HepG2 (cell line): ENCODE measurements around the gene FAM163B. TPM values are rescaled to one million over a fixed set of nuclear protein-coding genes. Genes with fewer than 3 reads are reported as not detected.

Experiments used
- ATAC-seq: fragments of 200-7000 bp; cut with Tn5 transposase; 3 replicates; pipeline ENCODE4 v1.9.1; 2020; ENCODE audit warnings: mild to moderate bottlenecking, moderate library complexity
- BruUV-seq: library from RNA; stranded (reverse); fragments of 400-500 nt; replicated peaks from 2 replicates; lab custom pipeline; 2021; lab: Mats Ljungman, UMichigan
- CTCF ChIA-PET: fragments of 300-600 bp; formaldehyde crosslinking; extraction: SDS; loops from one replicate; lab custom pipeline; 2021; ENCODE audit warnings: low total read pairs, inconsistent platforms, low intra/inter-chr PET ratio; lab: Yijun Ruan, JAX
- POLR2A ChIA-PET: fragments of 350-600 bp; sonication (Branson Sonifier 250); formaldehyde crosslinking; loops from one replicate; lab custom pipeline; 2020; ENCODE audit warnings: antibody characterized with exemption, inconsistent platforms; lab: Yijun Ruan, JAX
- DNase-seq: peaks from one replicate; pipeline ENCODE4 v3.0.0-alpha.2; 2015; ENCODE audit warnings: low spot score
- FAIRE-seq: peaks from 3 replicates; lab custom pipeline; 2011; peaks lifted over from hg19 to GRCh38; lab: Jason Lieb, UNC
- H2AFZ ChIP-seq: one replicate; pipeline ENCODE4 v1.6.1; 2011; ENCODE audit warnings: low read length, inconsistent platforms
- H3K27ac ChIP-seq: fragments of 300-600 bp; 3 replicates; pipeline ENCODE4 v1.8.0; 2011; ENCODE audit warnings: mixed run types, mild to moderate bottlenecking, mixed read lengths, low read length, inconsistent platforms; ENCODE audit not compliant: insufficient read depth; ENCODE audit errors: extremely low read length
- H3K27me3 ChIP-seq, 2 experiments: fragments of 200-600 bp in 1 of 2; 2 replicates in 1 of 2; 3 replicates in 1 of 2; pipeline versions ENCODE4 v1.6.0 to v1.8.0; 2011; ENCODE audit warnings: low read length in 2 of 2, mild to moderate bottlenecking in 2 of 2, moderate library complexity in 2 of 2, inconsistent platforms in 1 of 2; ENCODE audit not compliant: insufficient read depth in 2 of 2, control insufficient read depth in 1 of 2
- H3K36me3 ChIP-seq, 2 experiments: fragments of 200-600 bp in 1 of 2; replicated peaks in 1 of 2; 2 replicates in 1 of 2; 3 replicates in 1 of 2; pipeline versions ENCODE4 v1.5.1 to v1.8.0; 2011; ENCODE audit warnings: low read length in 2 of 2, inconsistent platforms in 1 of 2; ENCODE audit not compliant: insufficient read depth in 2 of 2, control insufficient read depth in 1 of 2
- H3K4me1 ChIP-seq: 2 replicates; pipeline ENCODE4 v1.5.1; 2012; ENCODE audit warnings: low read length, inconsistent platforms; ENCODE audit not compliant: insufficient read depth
- H3K4me2 ChIP-seq: 2 replicates; pipeline ENCODE4 v1.6.0; 2011; ENCODE audit warnings: low read depth, low read length, inconsistent platforms
- H3K4me3 ChIP-seq, 3 experiments: fragments of 200-600 bp in 1 of 3; sonication (generic), shearing (Covaris generic) in 1 of 3; replicated peaks in 1 of 3; 2 replicates each; pipeline ENCODE4 v1.5.1; 2011 to 2016; ENCODE audit warnings: low read length in 3 of 3, inconsistent platforms in 2 of 3, low read depth in 2 of 3, mild to moderate bottlenecking in 2 of 3, control low read depth in 1 of 3, mixed read lengths in 1 of 3; ENCODE audit not compliant: insufficient read depth in 1 of 3
- H3K79me2 ChIP-seq: one replicate; pipeline ENCODE4 v1.6.1; 2011; ENCODE audit warnings: low read length, inconsistent platforms; ENCODE audit not compliant: insufficient read depth
- H3K9ac ChIP-seq: 2 replicates; pipeline ENCODE4 v1.6.0; 2011; ENCODE audit warnings: mild to moderate bottlenecking, low read depth, low read length, inconsistent platforms; ENCODE audit not compliant: insufficient read depth
- H3K9me3 ChIP-seq: 2 replicates; pipeline ENCODE4 v1.5.1; 2012; ENCODE audit warnings: mild to moderate bottlenecking, low read length
- H4K20me1 ChIP-seq: 2 replicates; pipeline ENCODE4 v1.6.0; 2011; ENCODE audit warnings: inconsistent platforms, mild to moderate bottlenecking, low read length, moderate library complexity; ENCODE audit not compliant: insufficient read depth
- HCFC1 ChIP-seq: fragments of 150-350 bp; IDR thresholded peaks from 2 replicates; pipeline ENCODE4 v1.6.1; 2014; ENCODE audit warnings: low read depth, low read length
- MED13 ChIP-seq: sonication (generic); formaldehyde crosslinking; IDR thresholded peaks from 2 replicates; pipeline ENCODE4 v1.5.0; 2020; ENCODE audit warnings: missing genetic modification reagents
- SP1 ChIP-seq, 2 experiments: fragments of 450-650 bp in 1 of 2; sonication (generic) in 1 of 2; formaldehyde crosslinking in 1 of 2; IDR thresholded peaks; 2 replicates each; pipeline versions ENCODE4 v1.4.0 to v1.6.1; 2016 to 2020; ENCODE audit warnings: missing genetic modification reagents in 1 of 2
- STAT6 ChIP-seq: sonication (generic); formaldehyde crosslinking; IDR thresholded peaks from 2 replicates; pipeline ENCODE4 v1.4.0; 2020; ENCODE audit warnings: missing genetic modification reagents, mild to moderate bottlenecking, borderline replicate concordance
- ZBTB8A ChIP-seq: sonication (generic); formaldehyde crosslinking; IDR thresholded peaks from 2 replicates; pipeline ENCODE4 v1.4.0; 2020; ENCODE audit warnings: mild to moderate bottlenecking, low read depth, missing genetic modification reagents, borderline replicate concordance
- ZNF138 ChIP-seq: sonication (generic); formaldehyde crosslinking; IDR thresholded peaks from 2 replicates; pipeline ENCODE4 v1.5.0; 2020; ENCODE audit warnings: mild to moderate bottlenecking, low read depth, missing genetic modification reagents
- WGBS: methylation state at CpG from one replicate; pipeline ENCODE4 v1.1.6; 2017; ENCODE audit warnings: low lambda C conversion rate; 5-methylcytosine and 5-hydroxymethylcytosine counted together
- in situ Hi-C: cut with HindIII; loops from 2 replicates; pipeline ENCODE4 v1.10.0; 2017; ENCODE audit warnings: low pct_unique_long_range_greater_than_20kb; ENCODE audit not compliant: extremely low pct_ligation_motif_present
- intact Hi-C: fragments of 100-400 bp; cut with micrococcal nuclease; formaldehyde crosslinking; loops from one replicate; pipeline ENCODE4 v1.10.0; 2022; ENCODE audit not compliant: unreplicated experiment
- polyA plus RNA-seq, 8 experiments: library from polyadenylated mRNA; depleted of rRNA in 3 of 8; stranded (reverse) in 7 of 8; unstranded in 1 of 8; fragments of >200 nt; fragmentation: Illumina TruSeq in 4 of 8; extraction: Trizol in 4 of 8; gene quantifications; 2 replicates each; pipeline versions ENCODE4 v1.2.1 to v1.2.3, GENCODE V29; 2011 to 2016; ENCODE audit warnings: low read depth in 4 of 8, missing spikeins in 1 of 8, mixed read lengths in 1 of 8; ENCODE audit not compliant: insufficient read depth in 1 of 8
- total RNA-seq, 5 experiments: library from RNA; depleted of rRNA; stranded (reverse); fragments of >200 nt; fragmentation: Illumina TruSeq; extraction: Trizol; gene quantifications; 2 replicates each; pipeline ENCODE4 v1.2.3, GENCODE V29; 2016; ENCODE audit warnings: low read depth in 1 of 5
- TF ChIP-seq, protein P1 (sequence below): sonication (generic); formaldehyde crosslinking; IDR thresholded peaks from 2 replicates; pipeline ENCODE4 v1.4.0; 2020; ENCODE audit warnings: mild to moderate bottlenecking, missing genetic modification reagents
- TF ChIP-seq, protein P2 (sequence below): sonication (generic); formaldehyde crosslinking; IDR thresholded peaks from 2 replicates; pipeline ENCODE4 v1.4.0; 2020; ENCODE audit warnings: missing genetic modification reagents; ENCODE audit errors: not compliant biosample characterization
- TF ChIP-seq, protein P3 (sequence below): IDR thresholded peaks from 2 replicates; pipeline ENCODE4 v1.6.1; 2016; ENCODE audit warnings: missing biosample characterization, missing genetic modification reagents, low read depth

Gene FAM163B
- total and polyA plus RNA-seq, 2 of the 13 experiments (the other 11 are each of a cell fraction or from before 2014, with no cell fraction given) = not detected

DNA sequence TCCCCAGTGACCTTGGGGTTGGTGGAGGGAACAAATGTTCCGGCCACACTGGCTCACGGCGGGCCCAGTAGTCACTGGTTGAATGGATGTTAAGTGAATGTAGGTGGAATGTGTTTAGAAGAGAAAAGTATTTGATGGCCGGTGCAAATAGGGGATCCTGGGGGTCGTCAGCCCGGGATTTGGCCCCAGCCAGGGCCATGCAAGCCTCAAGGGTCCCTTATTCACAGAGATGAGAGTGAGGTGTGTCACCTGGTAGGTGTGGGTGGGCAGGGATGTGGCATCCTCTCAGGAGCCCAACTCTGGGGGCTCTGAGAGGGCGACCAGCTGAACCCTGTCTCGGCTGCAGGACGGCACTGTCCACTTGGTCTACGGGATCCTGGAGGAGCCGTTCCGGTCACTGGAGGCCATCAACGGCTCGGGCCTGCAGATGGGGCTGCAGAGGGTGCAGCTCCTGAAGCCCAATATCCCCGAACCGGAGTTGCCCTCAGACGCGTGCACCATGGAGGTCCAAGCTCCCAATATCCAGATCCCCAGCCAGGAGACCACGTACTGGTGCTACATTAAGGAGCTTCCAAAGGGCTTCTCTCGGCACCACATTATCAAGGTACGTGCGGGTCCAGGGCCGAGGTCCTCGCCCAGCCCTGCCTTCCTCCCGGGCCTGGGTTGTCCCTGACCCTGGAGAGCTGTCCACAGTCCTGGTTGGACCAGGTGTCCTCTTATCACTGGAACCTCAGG is 32.8 kb upstream of the FAM163B start (continued):
- TF ChIP-seq, protein P1, sequence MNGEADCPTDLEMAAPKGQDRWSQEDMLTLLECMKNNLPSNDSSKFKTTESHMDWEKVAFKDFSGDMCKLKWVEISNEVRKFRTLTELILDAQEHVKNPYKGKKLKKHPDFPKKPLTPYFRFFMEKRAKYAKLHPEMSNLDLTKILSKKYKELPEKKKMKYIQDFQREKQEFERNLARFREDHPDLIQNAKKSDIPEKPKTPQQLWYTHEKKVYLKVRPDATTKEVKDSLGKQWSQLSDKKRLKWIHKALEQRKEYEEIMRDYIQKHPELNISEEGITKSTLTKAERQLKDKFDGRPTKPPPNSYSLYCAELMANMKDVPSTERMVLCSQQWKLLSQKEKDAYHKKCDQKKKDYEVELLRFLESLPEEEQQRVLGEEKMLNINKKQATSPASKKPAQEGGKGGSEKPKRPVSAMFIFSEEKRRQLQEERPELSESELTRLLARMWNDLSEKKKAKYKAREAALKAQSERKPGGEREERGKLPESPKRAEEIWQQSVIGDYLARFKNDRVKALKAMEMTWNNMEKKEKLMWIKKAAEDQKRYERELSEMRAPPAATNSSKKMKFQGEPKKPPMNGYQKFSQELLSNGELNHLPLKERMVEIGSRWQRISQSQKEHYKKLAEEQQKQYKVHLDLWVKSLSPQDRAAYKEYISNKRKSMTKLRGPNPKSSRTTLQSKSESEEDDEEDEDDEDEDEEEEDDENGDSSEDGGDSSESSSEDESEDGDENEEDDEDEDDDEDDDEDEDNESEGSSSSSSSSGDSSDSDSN (CRISPR knock-in tag) = no peak
- TF ChIP-seq MED13 (CRISPR knock-in tag) (no peak), SP1 (IDR thresholded peaks at IDR 0.05) (no peak), SP1 (CRISPR knock-in tag; IDR thresholded peaks at IDR 0.05) (no peak), ZNF138 (no peak), HCFC1 (no peak)

DNA sequence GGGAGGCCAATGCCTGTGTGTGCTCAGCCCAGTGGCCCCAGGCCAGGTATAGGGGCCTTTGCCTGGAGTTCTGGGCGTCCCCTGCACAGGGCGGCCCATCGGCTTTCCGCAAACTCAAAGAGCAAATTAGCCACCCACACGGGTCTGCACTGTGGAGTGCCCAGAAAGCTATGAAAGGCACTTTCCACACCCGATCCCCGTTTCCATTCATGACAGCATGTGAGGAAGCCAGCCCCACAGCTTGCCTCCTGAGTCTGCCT is 32.1 kb upstream of the FAM163B start:
- H3K36me3 ChIP-seq = no peaks in the 10 kb centered on the region
- ATAC-seq (no peak; the same call in 2 of the 3 replicates), FAIRE-seq (no peak), DNase-seq (no peak)
- H3K9ac ChIP-seq = no peak overlapping the region
- intact Hi-C loops (no loop called here), in situ Hi-C loops (no loop called here)
- no peak overlapping the region for H3K27ac ChIP-seq
- H2AFZ ChIP-seq = no peak overlapping the region
- ChIA-PET CTCF (no interaction called here), POLR2A (no interaction called here)
- H3K4me3 ChIP-seq = no peak overlapping the region
- H3K4me1 ChIP-seq = no peaks in the 10 kb centered on the region
- no peak overlapping the region for H3K4me2 ChIP-seq
- H3K9me3 ChIP-seq = no peaks in the 10 kb centered on the region
- no CpG with 5 or more reads among the region's 7 CpGs for WGBS
- BruUV-seq = no TSS peak
- H4K20me1 ChIP-seq = peaks cover 3% of the 10 kb centered on the region
- peaks cover 23 to 100% of the 10 kb centered on the region in 2 experiments for H3K27me3 ChIP-seq
- H3K79me2 ChIP-seq = no peaks in the 10 kb centered on the region
- no peak for TF ChIP-seq ZBTB8A (CRISPR knock-in tag)
- TF ChIP-seq, protein P2, sequence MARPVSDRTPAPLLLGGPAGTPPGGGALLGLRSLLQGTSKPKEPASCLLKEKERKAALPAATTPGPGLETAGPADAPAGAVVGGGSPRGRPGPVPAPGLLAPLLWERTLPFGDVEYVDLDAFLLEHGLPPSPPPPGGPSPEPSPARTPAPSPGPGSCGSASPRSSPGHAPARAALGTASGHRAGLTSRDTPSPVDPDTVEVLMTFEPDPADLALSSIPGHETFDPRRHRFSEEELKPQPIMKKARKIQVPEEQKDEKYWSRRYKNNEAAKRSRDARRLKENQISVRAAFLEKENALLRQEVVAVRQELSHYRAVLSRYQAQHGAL = no peak
- no peak for TF ChIP-seq STAT6 (CRISPR knock-in tag)
- TF ChIP-seq, protein P3, sequence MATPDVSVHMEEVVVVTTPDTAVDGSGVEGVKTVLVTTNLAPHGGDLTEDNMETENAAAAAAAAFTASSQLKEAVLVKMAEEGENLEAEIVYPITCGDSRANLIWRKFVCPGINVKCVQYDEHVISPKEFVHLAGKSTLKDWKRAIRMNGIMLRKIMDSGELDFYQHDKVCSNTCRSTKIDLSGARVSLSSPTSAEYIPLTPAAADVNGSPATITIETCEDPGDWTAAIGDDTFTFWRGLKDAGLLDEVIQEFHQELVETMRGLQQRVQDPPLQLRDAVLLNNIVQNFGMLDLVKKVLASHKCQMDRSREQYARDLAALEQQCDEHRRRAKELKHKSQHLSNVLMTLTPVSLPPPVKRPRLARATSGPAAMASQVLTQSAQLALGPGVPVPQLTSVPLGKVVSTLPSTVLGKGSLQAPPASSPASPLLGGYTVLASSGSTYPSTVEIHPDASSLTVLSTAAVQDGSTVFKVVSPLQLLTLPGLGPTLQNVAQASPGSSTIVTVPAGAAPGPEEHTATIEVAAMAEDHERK (CRISPR knock-in tag) = no peak
